Neural progenitor cell (in vitro differentiated cells): ENCODE results near the gene HELZ2. TPM values are rescaled to one million over a fixed set of nuclear protein-coding genes. Genes with fewer than 3 reads are reported as not detected.
A peak's percentile ranks its signal among the peaks of the same experiment; 100 is the strongest.

Experiments used
- DNase-seq: peaks from one replicate; pipeline ENCODE4 v3.0.0-alpha.2; 2016; ENCODE audit warnings: low spot score
- H2AFZ ChIP-seq: fragments of 200-600 bp; sonication (generic); replicated peaks from 2 replicates; pipeline ENCODE4 v1.6.1; 2016; ENCODE audit warnings: antibody characterized with exemption
- H3F3A ChIP-seq: fragments of 200-600 bp; sonication (generic); 2 replicates; pipeline ENCODE4 v1.6.1; 2016; ENCODE audit warnings: antibody characterized with exemption, low read depth
- H3K27ac ChIP-seq: fragments of 200-600 bp; sonication (generic); 2 replicates; pipeline ENCODE4 v1.5.1; 2016; ENCODE audit warnings: mild to moderate bottlenecking
- H3K27me3 ChIP-seq: fragments of 200-600 bp; sonication (generic); 2 replicates; pipeline ENCODE4 v1.6.1; 2016; ENCODE audit warnings: mild to moderate bottlenecking, moderate library complexity
- H3K36me3 ChIP-seq: fragments of 200-600 bp; sonication (generic); 2 replicates; pipeline ENCODE4 v1.5.1; 2016
- H3K4me1 ChIP-seq: fragments of 200-600 bp; sonication (generic); 2 replicates; pipeline ENCODE4 v1.6.1; 2016; ENCODE audit warnings: mixed run types
- H3K4me2 ChIP-seq: fragments of 200-600 bp; sonication (generic); 2 replicates; pipeline ENCODE4 v1.6.1; 2016
- H3K4me3 ChIP-seq: fragments of 200-600 bp; sonication (generic); 2 replicates; pipeline ENCODE4 v1.5.1; 2016
- H3K79me2 ChIP-seq: fragments of 200-600 bp; sonication (generic); 2 replicates; pipeline ENCODE4 v1.6.1; 2016; ENCODE audit warnings: low read depth
- H3K9ac ChIP-seq: fragments of 200-600 bp; sonication (generic); 2 replicates; pipeline ENCODE4 v1.6.1; 2016
- H3K9me3 ChIP-seq: fragments of 200-600 bp; sonication (generic); 2 replicates; pipeline ENCODE4 v1.5.1; 2016; ENCODE audit warnings: low read depth
- H4K20me1 ChIP-seq: fragments of 200-600 bp; sonication (generic); 2 replicates; pipeline ENCODE4 v1.6.1; 2016; ENCODE audit warnings: low read depth
- H3K27ac Mint-ChIP-seq: 3 replicates; pipeline ENCODE4 v1.8.0; 2021; ENCODE audit warnings: mixed read lengths
- H3K27me3 Mint-ChIP-seq: 2 replicates; pipeline ENCODE4 v1.8.0; 2022; ENCODE audit warnings: low read depth, mild to moderate bottlenecking, inconsistent platforms, moderate library complexity, mixed read lengths; ENCODE audit not compliant: insufficient read depth
- H3K36me3 Mint-ChIP-seq: 3 replicates; pipeline ENCODE4 v1.8.0; 2021; ENCODE audit warnings: mixed read lengths
- H3K4me1 Mint-ChIP-seq: 3 replicates; pipeline ENCODE4 v1.8.0; 2021; ENCODE audit warnings: mixed read lengths
- H3K4me3 Mint-ChIP-seq: 3 replicates; pipeline ENCODE4 v1.8.0; 2021; ENCODE audit warnings: mild to moderate bottlenecking, moderate library complexity, mixed read lengths
- H3K9me3 Mint-ChIP-seq: 3 replicates; pipeline ENCODE4 v1.8.0; 2020; ENCODE audit warnings: mixed read lengths
- EZH2 ChIP-seq: fragments of 200-600 bp; sonication (generic); IDR thresholded peaks from 2 replicates; pipeline ENCODE4 v1.6.1; 2017; ENCODE audit warnings: antibody characterized with exemption, mild to moderate bottlenecking, moderate library complexity
- EZH2phosphoT487 ChIP-seq: fragments of 200-600 bp; sonication (generic); IDR thresholded peaks from 2 replicates; pipeline ENCODE4 v1.6.1; 2017; ENCODE audit warnings: antibody characterized with exemption
- total RNA-seq: library from RNA; depleted of rRNA; stranded (reverse); fragments of >200 nt; gene quantifications from 2 replicates; pipeline ENCODE4 v1.2.3, GENCODE V29; 2015; ENCODE audit warnings: low replicate concordance
- TF ChIP-seq, protein P1 (sequence below): fragments of 200-600 bp; sonication (generic); IDR thresholded peaks from 2 replicates; pipeline ENCODE4 v1.5.1; 2017; ENCODE audit warnings: antibody characterized with exemption, mild to moderate bottlenecking

The HELZ2 gene
- total RNA-seq, 1 donor from 2014 or later, result 2.9 TPM

DNA sequence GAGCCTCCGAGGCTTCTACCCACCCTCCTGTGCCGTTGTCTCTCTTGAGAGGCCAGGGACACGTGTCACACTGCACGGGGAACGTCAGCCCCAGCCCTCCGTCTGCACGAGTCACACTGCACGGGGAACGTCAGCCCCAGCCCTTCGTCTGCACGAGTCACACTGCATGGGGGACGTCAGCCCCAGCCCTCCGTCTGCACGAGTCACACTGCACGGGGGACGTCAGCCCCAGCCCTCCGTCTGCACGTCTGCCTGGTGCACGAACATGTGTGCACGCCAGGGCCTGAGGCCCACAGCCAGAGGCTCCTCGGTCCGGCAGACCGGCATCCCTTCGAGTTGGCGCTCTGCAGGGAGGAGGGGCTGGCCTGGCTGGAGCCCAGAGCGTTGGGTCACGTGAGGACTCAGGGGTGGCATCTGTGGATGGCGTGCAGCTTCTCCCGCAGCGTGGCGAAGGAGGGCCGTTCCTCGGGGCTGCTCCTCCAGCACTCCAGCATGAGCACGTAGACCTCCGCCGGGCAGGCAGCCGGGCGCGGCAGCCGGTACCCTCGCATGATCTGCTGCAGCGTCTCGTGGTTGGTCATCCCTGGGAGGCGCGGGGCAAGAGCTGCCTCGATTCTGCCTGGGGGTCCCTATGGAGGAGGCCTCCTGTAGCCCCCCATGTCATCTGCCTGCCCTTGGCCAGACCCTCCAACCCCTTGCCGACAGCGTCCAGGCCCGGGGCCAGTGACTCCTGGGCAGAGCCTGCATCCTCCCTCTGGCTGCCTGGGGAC is 33.4 kb downstream of the HELZ2 start:
- Histone ChIP-seq H2AFZ (no peak overlapping the region), H3K4me1 (no peaks in the 10 kb centered on the region)
- DNase-seq, result no peak

DNA sequence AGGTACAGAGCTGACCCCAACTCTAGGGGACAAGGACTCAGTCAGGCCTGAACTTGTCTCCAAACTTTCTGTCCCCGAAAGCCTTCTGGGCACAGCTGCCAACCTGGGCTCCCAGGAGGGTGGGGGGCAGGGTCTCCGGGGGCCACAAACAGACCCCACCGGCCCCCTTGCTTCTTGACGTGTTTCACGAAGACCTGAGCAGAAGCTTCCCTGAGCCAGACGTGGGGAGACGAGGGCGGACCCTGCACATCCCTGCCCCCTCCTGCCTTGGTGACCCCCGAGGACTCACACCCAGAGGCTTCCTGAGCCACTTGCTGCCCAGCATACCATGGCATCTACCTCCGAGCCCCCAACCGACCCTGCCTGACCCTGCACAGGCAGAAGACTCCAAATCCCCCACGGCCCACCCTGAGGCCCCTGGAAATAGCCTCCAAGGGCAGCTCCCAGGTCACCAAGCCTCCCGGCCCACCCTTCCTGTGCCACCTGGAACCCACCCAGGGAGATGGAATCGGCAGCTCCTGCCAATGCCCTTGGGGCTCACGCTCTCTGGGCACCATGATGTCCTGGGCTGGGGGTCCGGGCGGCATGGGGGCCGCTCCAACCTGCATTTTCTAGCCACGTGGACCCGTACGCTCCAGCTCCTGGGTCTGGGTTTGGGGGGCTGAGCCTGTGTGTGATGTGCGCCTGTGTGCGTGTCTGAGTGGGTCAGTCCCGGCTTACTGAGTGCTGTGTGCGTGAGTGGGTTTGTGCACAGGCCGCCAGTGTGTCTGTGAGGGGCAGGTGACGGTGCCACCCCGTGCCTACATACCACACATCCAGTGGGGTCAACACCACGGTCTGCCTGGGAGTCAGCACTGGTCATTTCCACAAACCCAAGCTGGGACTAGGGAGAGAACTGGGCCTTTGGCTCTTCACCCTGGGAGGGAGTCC is 34.3 kb downstream of the HELZ2 start:
- H3F3A ChIP-seq, result peaks cover 3% of the 10 kb centered on the region
- H3K27ac ChIP-seq, result no peak overlapping the region
- H3K36me3 Mint-ChIP-seq, result no peaks in the 10 kb centered on the region
- no peak overlapping the region for H3K9ac ChIP-seq
- no peak overlapping the region for H3K4me2 ChIP-seq
- H3K27me3 ChIP-seq, result no peaks in the 10 kb centered on the region
- H3K27ac Mint-ChIP-seq, result peak overlapping the region; percentile 50
- no peaks in the 10 kb centered on the region for H3K79me2 ChIP-seq
- no peak for DNase-seq
- no peaks in the 10 kb centered on the region for H3K9me3 ChIP-seq
- H3K27me3 Mint-ChIP-seq, result peaks cover 5% of the 10 kb centered on the region
- H3K4me3 ChIP-seq, result no peak overlapping the region
- no peaks in the 10 kb centered on the region for H4K20me1 ChIP-seq
- H2AFZ ChIP-seq, result no peak overlapping the region
- no peaks in the 10 kb centered on the region for H3K9me3 Mint-ChIP-seq
- peaks cover 8% of the 10 kb centered on the region for H3K4me1 Mint-ChIP-seq
- no peak overlapping the region for H3K4me3 Mint-ChIP-seq
- TF ChIP-seq EZH2 (no peak), EZH2phosphoT487 (no peak)
- TF ChIP-seq, protein P1, sequence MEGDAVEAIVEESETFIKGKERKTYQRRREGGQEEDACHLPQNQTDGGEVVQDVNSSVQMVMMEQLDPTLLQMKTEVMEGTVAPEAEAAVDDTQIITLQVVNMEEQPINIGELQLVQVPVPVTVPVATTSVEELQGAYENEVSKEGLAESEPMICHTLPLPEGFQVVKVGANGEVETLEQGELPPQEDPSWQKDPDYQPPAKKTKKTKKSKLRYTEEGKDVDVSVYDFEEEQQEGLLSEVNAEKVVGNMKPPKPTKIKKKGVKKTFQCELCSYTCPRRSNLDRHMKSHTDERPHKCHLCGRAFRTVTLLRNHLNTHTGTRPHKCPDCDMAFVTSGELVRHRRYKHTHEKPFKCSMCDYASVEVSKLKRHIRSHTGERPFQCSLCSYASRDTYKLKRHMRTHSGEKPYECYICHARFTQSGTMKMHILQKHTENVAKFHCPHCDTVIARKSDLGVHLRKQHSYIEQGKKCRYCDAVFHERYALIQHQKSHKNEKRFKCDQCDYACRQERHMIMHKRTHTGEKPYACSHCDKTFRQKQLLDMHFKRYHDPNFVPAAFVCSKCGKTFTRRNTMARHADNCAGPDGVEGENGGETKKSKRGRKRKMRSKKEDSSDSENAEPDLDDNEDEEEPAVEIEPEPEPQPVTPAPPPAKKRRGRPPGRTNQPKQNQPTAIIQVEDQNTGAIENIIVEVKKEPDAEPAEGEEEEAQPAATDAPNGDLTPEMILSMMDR, result no peak
- H3K4me1 ChIP-seq, result no peaks in the 10 kb centered on the region
- no peaks in the 10 kb centered on the region for H3K36me3 ChIP-seq

More for the DNA sequence above, 33.4 kb downstream of the HELZ2 start:
- H3K27me3 Mint-ChIP-seq, result peaks cover 7% of the 10 kb centered on the region
- H4K20me1 ChIP-seq, result no peaks in the 10 kb centered on the region
- no peak for TF ChIP-seq EZH2phosphoT487
- TF ChIP-seq, protein P1, result no peak
- no peak for TF ChIP-seq EZH2
- H3F3A ChIP-seq, result peaks cover 3% of the 10 kb centered on the region
- no peaks in the 10 kb centered on the region for H3K36me3 ChIP-seq
- no peak overlapping the region for H3K27ac Mint-ChIP-seq
- no peak overlapping the region for H3K9ac ChIP-seq
- no peak overlapping the region for H3K4me3 ChIP-seq
- no peaks in the 10 kb centered on the region for H3K36me3 Mint-ChIP-seq
- no peaks in the 10 kb centered on the region for H3K9me3 ChIP-seq
- H3K9me3 Mint-ChIP-seq, result no peaks in the 10 kb centered on the region
- H3K4me3 Mint-ChIP-seq, result no peak overlapping the region
- no peaks in the 10 kb centered on the region for H3K27me3 ChIP-seq
- H3K27ac ChIP-seq, result no peak overlapping the region
- H3K79me2 ChIP-seq, result no peaks in the 10 kb centered on the region
- H3K4me1 Mint-ChIP-seq, result peaks cover 6% of the 10 kb centered on the region
- no peak overlapping the region for H3K4me2 ChIP-seq

DNA sequence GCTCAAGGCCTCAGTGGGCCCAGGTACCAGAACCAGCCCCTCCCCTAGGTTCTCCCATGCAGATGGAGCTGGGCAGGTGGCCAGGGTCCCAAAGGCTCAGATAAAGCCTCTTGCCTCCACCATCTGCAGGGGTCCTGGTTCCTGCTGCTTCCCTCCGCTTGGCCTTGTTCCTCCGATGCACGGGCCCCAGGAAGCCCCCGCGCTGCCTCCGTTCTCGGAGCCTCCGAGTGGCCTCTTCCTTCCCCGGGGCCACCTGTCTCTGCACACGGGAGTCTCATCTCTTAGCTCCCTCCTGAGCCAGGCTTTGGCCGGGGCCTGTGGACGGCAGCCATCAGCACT is 35.0 kb downstream of the HELZ2 start:
- Mint-ChIP-seq H3K4me3 (no peak overlapping the region), H3K27ac (no peak overlapping the region), H3K9me3 (no peaks in the 10 kb centered on the region), H3K4me1 (peaks cover 8% of the 10 kb centered on the region), H3K27me3 (peaks cover 5% of the 10 kb centered on the region), H3K36me3 (no peaks in the 10 kb centered on the region)
- Histone ChIP-seq H3K4me1 (no peaks in the 10 kb centered on the region), H3K36me3 (no peaks in the 10 kb centered on the region), H3K79me2 (no peaks in the 10 kb centered on the region), H3K4me2 (no peak overlapping the region), H3F3A (peaks cover 3% of the 10 kb centered on the region), H3K27me3 (no peaks in the 10 kb centered on the region), H3K9ac (no peak overlapping the region), H2AFZ (no peak overlapping the region), H3K27ac (no peak overlapping the region), H3K9me3 (no peaks in the 10 kb centered on the region), H4K20me1 (no peaks in the 10 kb centered on the region), H3K4me3 (no peak overlapping the region)
- no peak for DNase-seq
- TF ChIP-seq EZH2phosphoT487, result no peak
- TF ChIP-seq, protein P1, result no peak
- no peak for TF ChIP-seq EZH2
